Duodenal mucosa (tissue), 2 donors: ENCODE measurements around the gene ZC3H12A.

Source experiments
- H3K27ac ChIP-seq: one replicate; pipeline ENCODE4 v1.7.0; 2013; ENCODE audit warnings: low read depth, low read length
- H3K27me3 ChIP-seq, 2 donors: one replicate each; pipeline ENCODE4 v1.7.0; 2013; ENCODE audit warnings: low read length in 2 of 2, control low read depth in 1 of 2; ENCODE audit not compliant: insufficient read depth in 2 of 2, control insufficient read depth in 1 of 2
- H3K36me3 ChIP-seq, 2 donors: one replicate each; pipeline ENCODE4 v1.7.0; 2013; ENCODE audit warnings: low read length in 2 of 2, control low read depth in 1 of 2; ENCODE audit not compliant: insufficient read depth in 2 of 2, control insufficient read depth in 1 of 2
- H3K4me1 ChIP-seq, 2 donors: one replicate each; pipeline ENCODE4 v1.7.0; 2013; ENCODE audit warnings: low read length in 2 of 2, control low read depth in 1 of 2; ENCODE audit not compliant: insufficient read depth in 2 of 2, control insufficient read depth in 1 of 2
- H3K4me3 ChIP-seq, 2 donors: one replicate each; pipeline ENCODE4 v1.7.0; 2013; ENCODE audit warnings: low read length in 2 of 2, low read depth in 1 of 2
- H3K9ac ChIP-seq, 2 donors: one replicate each; pipeline ENCODE4 v1.7.0; 2013; ENCODE audit warnings: low read length in 2 of 2, low read depth in 1 of 2
- H3K9me3 ChIP-seq, 2 donors: one replicate each; pipeline ENCODE4 v1.7.0; 2013; ENCODE audit warnings: low read length in 2 of 2, control low read depth in 1 of 2; ENCODE audit not compliant: control insufficient read depth in 1 of 2

The ZC3H12A gene

DNA sequence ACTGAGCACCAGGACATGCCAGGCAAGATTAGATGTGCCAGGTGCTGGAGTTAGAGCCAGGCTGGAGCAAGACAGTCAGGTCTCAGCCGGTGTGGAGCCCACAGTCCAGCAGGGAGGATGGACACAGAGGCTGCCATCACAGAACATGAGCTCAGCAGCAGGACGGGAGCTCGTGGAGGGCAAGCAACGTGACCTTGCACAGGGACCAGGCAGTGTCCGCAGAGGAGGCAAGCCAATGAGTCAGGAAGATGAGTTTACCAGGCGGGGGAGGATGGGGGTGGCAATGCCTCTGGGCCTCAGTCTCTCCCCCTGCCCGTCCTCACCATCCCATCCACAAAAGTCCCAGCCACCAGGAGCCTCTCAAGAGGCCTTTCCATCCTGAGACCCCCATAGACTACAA lies 20.7 kb upstream of the ZC3H12A start:
- Histone ChIP-seq H3K27ac (no peak overlapping the region), H3K4me3 (no peak overlapping the region), H3K9me3 (no peaks in the 10 kb centered on the region), H3K36me3 (no peaks in the 10 kb centered on the region), H3K4me1 (peaks cover 0 to 7% of the 10 kb centered on the region in 2 donors), H3K27me3 (peaks cover 0 to 5% of the 10 kb centered on the region in 2 donors), H3K9ac (no peak overlapping the region)

DNA sequence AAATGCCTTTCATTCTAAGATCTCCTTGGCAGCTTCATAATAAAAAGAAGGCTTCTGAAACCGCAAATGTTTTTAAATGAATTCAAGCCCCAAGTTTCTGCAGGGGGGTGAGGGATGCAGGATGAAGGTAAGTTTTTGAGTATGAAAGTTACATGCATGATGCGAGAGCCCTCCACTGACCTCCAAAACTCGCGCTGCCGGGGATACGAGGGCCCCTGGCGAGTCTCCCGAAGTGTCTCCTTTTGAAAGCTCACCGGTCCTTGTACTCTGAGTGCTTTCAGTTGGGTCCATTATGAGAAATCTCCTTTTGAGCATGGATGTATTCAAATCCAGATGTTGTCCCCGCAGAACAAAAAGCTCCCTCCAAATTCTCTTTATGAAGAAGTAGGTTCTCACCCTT lies 18.9 kb upstream of the ZC3H12A start:
- Histone ChIP-seq H3K27me3 (no peaks in the 10 kb centered on the region), H3K27ac (no peak overlapping the region), H3K4me1 (peaks cover 0 to 7% of the 10 kb centered on the region in 2 donors), H3K36me3 (no peaks in the 10 kb centered on the region), H3K4me3 (no peak overlapping the region), H3K9ac (no peak overlapping the region), H3K9me3 (no peaks in the 10 kb centered on the region)

DNA sequence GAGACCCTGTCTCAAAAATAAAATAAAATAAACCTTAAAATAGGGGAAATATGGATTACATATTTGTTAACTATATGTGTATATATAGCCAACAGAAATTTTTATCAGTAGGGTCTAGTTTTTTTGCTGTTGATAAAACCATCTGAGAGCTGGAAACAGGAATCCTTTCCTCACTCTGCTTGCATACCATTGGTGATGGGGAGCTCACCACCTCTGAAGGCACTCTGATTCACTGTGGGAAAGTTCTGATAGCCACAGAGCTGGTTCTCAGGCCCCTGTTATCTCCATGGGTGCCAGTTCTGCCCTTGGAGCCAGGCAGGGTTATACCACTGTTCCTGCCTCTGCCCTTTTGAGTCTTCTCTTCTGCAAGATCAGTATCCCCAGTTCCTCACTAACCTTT lies 17.8 kb upstream of the ZC3H12A start:
- H3K27ac ChIP-seq: no peak overlapping the region
- H3K36me3 ChIP-seq: no peaks in the 10 kb centered on the region
- no peak overlapping the region for H3K4me3 ChIP-seq

DNA sequence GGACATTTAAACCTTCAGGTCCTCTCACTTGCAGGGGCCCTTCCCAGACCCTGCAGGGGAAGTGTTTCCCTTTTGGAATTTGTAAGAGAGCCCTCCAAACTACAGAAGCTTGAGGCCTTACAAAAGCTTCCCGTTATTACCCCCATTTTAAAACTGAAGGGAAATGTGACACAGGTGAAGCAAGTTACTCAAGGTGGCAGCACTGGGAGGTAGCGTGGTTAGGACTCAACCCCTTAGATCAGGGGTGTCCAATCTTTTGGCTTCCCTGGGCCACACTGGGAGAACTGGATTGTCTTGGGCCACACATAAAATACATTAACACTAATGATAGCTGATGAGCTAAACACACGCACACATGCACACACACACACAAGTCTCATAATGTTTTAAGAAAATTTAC lies 15.8 kb upstream of the ZC3H12A start:
- peaks cover 0 to 7% of the 10 kb centered on the region in 2 donors for H3K4me1 ChIP-seq
- H3K27ac ChIP-seq: no peak overlapping the region
- H3K4me3 ChIP-seq: no peak overlapping the region
- no peaks in the 10 kb centered on the region for H3K36me3 ChIP-seq
- no peak overlapping the region for H3K9ac ChIP-seq
- no peaks in the 10 kb centered on the region for H3K9me3 ChIP-seq
- H3K27me3 ChIP-seq: no peaks in the 10 kb centered on the region

More for the DNA sequence above, 17.8 kb upstream of the ZC3H12A start:
- H3K4me1 ChIP-seq: peaks cover 0 to 7% of the 10 kb centered on the region in 2 donors
- H3K9ac ChIP-seq: no peak overlapping the region
- H3K9me3 ChIP-seq: no peaks in the 10 kb centered on the region
- H3K27me3 ChIP-seq: no peaks in the 10 kb centered on the region

DNA sequence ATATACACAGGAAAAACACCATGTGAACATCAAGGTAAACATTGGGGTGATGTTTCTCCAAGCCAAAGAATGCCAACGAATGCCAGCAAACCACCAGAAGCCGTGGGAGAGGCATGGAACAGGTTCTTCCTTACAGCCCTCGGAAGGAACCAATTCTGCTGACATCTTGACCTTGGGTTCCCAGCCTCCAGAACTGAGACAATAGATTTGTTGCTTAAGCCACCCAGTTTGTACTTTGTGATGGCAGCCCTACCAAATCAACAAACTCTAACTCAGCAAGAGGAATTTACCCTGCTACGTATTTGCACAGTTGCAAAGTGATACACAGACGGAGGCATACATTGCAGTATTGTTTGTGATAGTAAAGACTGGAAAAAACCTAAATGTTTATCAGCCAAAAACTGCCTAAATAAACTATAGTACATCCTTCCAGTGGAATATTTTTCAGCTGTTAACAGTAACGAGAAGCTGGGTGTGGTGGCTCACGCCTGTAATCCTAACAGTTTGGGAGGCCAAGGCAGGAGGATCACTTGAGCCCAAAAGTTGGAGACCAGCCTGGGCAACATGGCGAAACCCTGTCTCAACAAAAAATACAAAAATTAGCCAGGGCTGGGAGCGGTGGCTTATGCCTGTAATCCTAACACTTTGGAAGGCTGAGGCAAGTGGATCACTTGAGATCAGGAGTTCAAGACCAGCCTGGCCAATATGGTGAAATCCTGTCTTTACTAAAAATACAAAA lies 12.5 kb upstream of the ZC3H12A start:
- no peaks in the 10 kb centered on the region for H3K4me1 ChIP-seq
- H3K27me3 ChIP-seq: no peaks in the 10 kb centered on the region
- H3K27ac ChIP-seq: no peak overlapping the region
- H3K9me3 ChIP-seq: no peaks in the 10 kb centered on the region
- H3K9ac ChIP-seq: no peak overlapping the region
- H3K36me3 ChIP-seq: no peaks in the 10 kb centered on the region
- H3K4me3 ChIP-seq: no peak overlapping the region

DNA sequence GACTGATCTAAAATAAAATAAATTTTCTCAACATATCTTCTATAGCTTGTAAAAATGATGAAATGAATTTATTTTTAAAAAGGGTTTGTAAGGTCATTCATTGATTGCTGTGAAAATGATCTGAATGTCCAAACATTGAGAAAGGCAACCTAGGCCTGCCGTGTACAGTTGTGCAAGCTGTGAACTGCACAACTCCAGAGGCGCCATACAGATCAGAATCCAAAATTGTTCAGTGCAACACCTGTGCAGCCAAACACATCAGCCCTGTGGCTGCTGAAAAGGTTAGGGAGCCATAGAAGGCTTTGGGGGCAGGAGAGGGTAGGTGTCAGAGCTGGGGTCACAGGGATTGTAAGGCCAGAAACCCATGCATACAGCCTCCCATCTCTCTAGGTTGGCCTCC lies 9.9 kb upstream of the ZC3H12A start:
- H3K9me3 ChIP-seq: no peaks in the 10 kb centered on the region
- H3K4me1 ChIP-seq: no peaks in the 10 kb centered on the region
- H3K27me3 ChIP-seq: no peaks in the 10 kb centered on the region

DNA sequence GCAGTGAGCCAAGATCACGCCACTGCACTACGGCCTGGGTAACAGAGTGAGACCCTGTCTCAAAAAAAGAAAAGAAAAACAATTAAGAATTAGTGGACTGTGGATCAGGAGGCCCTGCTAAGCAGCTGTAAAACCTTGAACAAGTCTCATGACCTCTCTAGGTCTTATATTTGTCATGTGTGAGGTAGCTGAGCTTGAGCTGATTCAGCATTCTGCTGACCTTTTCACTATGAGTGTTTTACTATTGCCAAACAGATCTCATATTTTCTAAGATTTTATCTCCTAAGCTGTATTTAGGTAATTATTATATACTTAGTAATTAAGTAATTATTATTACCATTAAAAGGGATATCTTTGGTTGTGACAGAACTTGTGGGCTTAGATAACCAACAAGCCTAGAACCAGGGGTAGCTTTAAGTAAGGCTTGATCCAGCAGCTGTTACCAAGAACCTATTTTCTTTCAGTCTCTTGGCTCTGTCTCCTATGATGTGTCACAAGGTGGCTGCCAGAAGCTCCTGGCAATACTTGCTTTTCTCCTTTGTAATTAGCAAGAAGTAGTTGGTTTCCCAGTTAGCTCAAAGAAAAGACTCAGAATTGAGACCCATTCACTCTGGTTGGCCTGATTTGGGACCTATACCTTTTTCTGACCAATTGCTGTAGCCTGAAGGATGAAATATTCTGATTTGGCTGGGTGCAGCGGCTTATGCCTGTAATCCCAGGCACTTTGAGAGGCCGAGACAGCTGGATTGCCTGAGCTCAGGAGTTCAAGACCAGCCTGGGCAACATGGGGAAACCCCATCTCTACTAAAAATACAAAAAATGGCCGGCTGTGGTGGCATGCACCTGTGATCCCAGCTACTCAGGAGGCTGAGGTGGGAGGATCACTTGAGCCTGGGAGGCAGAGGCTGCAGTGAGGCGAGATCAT lies 8.5 kb upstream of the ZC3H12A start:
- Histone ChIP-seq H3K27me3 (no peaks in the 10 kb centered on the region), H3K9ac (no peak overlapping the region), H3K4me1 (no peaks in the 10 kb centered on the region), H3K4me3 (no peak overlapping the region), H3K36me3 (no peaks in the 10 kb centered on the region), H3K27ac (no peak overlapping the region), H3K9me3 (no peaks in the 10 kb centered on the region)

More for the DNA sequence above, 9.9 kb upstream of the ZC3H12A start:
- no peak overlapping the region for H3K4me3 ChIP-seq
- H3K36me3 ChIP-seq: no peaks in the 10 kb centered on the region
- no peak overlapping the region for H3K9ac ChIP-seq
- H3K27ac ChIP-seq: no peak overlapping the region

DNA sequence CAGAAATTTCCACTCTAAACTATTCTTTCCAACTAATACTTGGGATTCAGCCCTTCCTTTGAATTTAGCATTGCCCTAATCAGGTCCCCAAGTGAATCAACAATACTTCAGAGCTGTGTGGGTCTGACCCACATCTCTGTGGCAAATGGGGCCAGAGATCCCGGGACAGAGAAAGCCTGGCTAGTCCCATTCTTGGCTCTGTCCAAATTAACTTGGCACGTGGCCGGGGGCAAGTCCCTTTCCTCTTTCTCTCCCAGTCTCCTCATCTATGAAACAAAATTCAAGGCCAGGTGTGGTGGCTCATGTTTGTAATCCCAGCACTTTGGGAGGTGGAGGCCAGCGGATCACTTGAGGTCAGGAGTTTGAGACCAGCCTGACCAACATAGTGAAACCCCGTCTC lies 6.3 kb upstream of the ZC3H12A start:
- peaks cover 18 to 20% of the 10 kb centered on the region in 2 donors for H3K4me1 ChIP-seq
- no peaks in the 10 kb centered on the region for H3K27me3 ChIP-seq
- H3K9ac ChIP-seq: no peak overlapping the region
- H3K4me3 ChIP-seq: no peak overlapping the region
- no peak overlapping the region for H3K27ac ChIP-seq
- H3K9me3 ChIP-seq: no peaks in the 10 kb centered on the region
- no peaks in the 10 kb centered on the region for H3K36me3 ChIP-seq

DNA sequence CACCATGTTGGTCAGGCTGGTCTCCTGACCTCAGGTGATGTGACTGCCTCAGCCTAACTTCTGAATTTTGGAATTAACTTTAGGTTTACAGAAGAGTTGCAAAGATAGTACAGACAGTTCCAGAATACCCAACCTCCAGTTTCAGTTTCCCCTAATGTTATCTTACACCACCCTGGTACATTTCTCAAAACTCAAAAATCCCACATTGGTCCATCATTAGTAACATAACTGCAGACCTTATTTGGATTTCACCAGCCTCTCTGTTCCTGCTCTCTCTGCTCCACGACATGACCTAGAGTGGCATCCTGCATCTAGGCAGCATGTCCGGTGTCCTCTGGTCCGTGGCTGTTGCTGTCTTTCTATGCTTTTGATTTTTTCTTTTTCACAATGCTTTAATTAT lies 5.0 kb upstream of the ZC3H12A start:
- H3K36me3 ChIP-seq: no peaks in the 10 kb centered on the region
- no peaks in the 10 kb centered on the region for H3K27me3 ChIP-seq
- H3K4me1 ChIP-seq: peaks cover 28 to 31% of the 10 kb centered on the region in 2 donors
- no peak overlapping the region for H3K4me3 ChIP-seq
- no peak overlapping the region for H3K9ac ChIP-seq
- H3K9me3 ChIP-seq: no peaks in the 10 kb centered on the region
- H3K27ac ChIP-seq: no peak overlapping the region
